ENCODE data around the gene GLRB. TPM values are rescaled to one million over a fixed set of nuclear protein-coding genes. Genes with fewer than 3 reads are reported as not detected.

GLRB gene
- 9.6 and 29.4 TPM in 2 replicates for total RNA-seq

- DNase-seq (ENCODE audit: low read depth in 2 of 2), result peak; percentile 40 to 68
Measured at GRCh38 chr4:157075811-157076577, at the start of gene GLRB. Gene GLRB (plus strand): TSS chr4:157076150. CDS start chr4:157078025, 1,875 bp downstream.

GRCh38 chr4:157035471-157035870 is 40.5 kb upstream of the GLRB start:
- peak in 1 of 2 donors; percentile 96 for DNase-seq (ENCODE audit: low read depth in 2 of 2)

GRCh38 chr4:157040405-157040804 is 35.5 kb upstream of the GLRB start:
- no peak for DNase-seq (ENCODE audit: low read depth in 2 of 2)

- peak; percentile 51 to 55 for DNase-seq (ENCODE audit: low read depth in 2 of 2)
Measured at GRCh38 chr4:157043131-157043530, 32.8 kb upstream of the GLRB start.

- peak; percentile 82 to 87 for DNase-seq (ENCODE audit: low read depth in 2 of 2)
Measured at GRCh38 chr4:157045507-157046127, 30.3 kb upstream of the GLRB start.

GRCh38 chr4:157048248-157048647 is 27.7 kb upstream of the GLRB start:
- DNase-seq (ENCODE audit: low read depth in 2 of 2), result no peak

GRCh38 chr4:157050561-157050960 is 25.4 kb upstream of the GLRB start:
- DNase-seq (ENCODE audit: low read depth in 2 of 2), result no peak

- DNase-seq (ENCODE audit: low read depth in 2 of 2), result no peak
Measured at GRCh38 chr4:157052429-157053040, 23.4 kb upstream of the GLRB start.

GRCh38 chr4:157057218-157057617 is 18.7 kb upstream of the GLRB start:
- DNase-seq (ENCODE audit: low read depth in 2 of 2), result no peak

GRCh38 chr4:157058899-157059298 is 17.1 kb upstream of the GLRB start:
- peak in 1 of 2 donors; percentile 18 for DNase-seq (ENCODE audit: low read depth in 2 of 2)

- DNase-seq (ENCODE audit: low read depth in 2 of 2), result peak; percentile 39 to 62
Measured at GRCh38 chr4:157072002-157072401, 3.9 kb upstream of the GLRB start.

GRCh38 chr4:157075401-157075800 is 549 bp upstream of the GLRB start:
- DNase-seq (ENCODE audit: low read depth in 2 of 2), result peak in 1 of 2 donors; percentile 4

- DNase-seq (ENCODE audit: low read depth in 2 of 2), result peak in 1 of 2 donors; percentile 14
Measured at GRCh38 chr4:157076578-157076947, 613 bp downstream of the GLRB start.

GRCh38 chr4:157079441-157079840 is 3.5 kb downstream of the GLRB start:
- DNase-seq (ENCODE audit: low read depth in 2 of 2), result peak; percentile 30 to 90

GRCh38 chr4:157080605-157081004 is 4.7 kb downstream of the GLRB start:
- no peak for DNase-seq (ENCODE audit: low read depth in 2 of 2)

- DNase-seq (ENCODE audit: low read depth in 2 of 2), result no peak
Measured at GRCh38 chr4:157095716-157096115, 19.8 kb downstream of the GLRB start.

GRCh38 chr4:157096439-157096838 is 20.5 kb downstream of the GLRB start:
- peak in 1 of 2 donors; percentile 60 for DNase-seq (ENCODE audit: low read depth in 2 of 2)

GRCh38 chr4:157099506-157099905 is 23.6 kb downstream of the GLRB start:
- peak in 1 of 2 donors; percentile 51 for DNase-seq (ENCODE audit: low read depth in 2 of 2)

GRCh38 chr4:157104541-157104940 is 28.6 kb downstream of the GLRB start:
- no peak for DNase-seq (ENCODE audit: low read depth in 2 of 2)

GRCh38 chr4:157114671-157115070 is 38.7 kb downstream of the GLRB start:
- no peak for DNase-seq (ENCODE audit: low read depth in 2 of 2)

GRCh38 chr4:157115613-157116335 is 39.8 kb downstream of the GLRB start:
- DNase-seq (ENCODE audit: low read depth in 2 of 2), result peak; percentile 74 to 89

- no peak for DNase-seq (ENCODE audit: low read depth in 2 of 2)
Measured at GRCh38 chr4:157121401-157121800, 45.5 kb downstream of the GLRB start.
